Karpas-422 (cell line): Measurements from ENCODE around the gene CLIP3. TPM values are rescaled to one million over a fixed set of nuclear protein-coding genes. Genes with fewer than 3 reads are reported as not detected.

Experiments
- DNase-seq: peaks from one replicate; pipeline ENCODE4 v3.0.0-alpha.2; 2015
- H2AFZ ChIP-seq: fragments of 200-600 bp; sonication (generic); 2 replicates; pipeline ENCODE4 v1.6.1; 2014; ENCODE audit warnings: antibody characterized with exemption, low read length, mixed read lengths
- H3K27ac ChIP-seq: fragments of 200-600 bp; sonication (generic); 2 replicates; pipeline ENCODE4 v1.5.1; 2014; ENCODE audit warnings: mild to moderate bottlenecking, low read length, moderate library complexity
- H3K27me3 ChIP-seq: fragments of 200-600 bp; sonication (generic); 2 replicates; pipeline ENCODE4 v1.6.1; 2014; ENCODE audit warnings: low read length, mixed read lengths
- H3K36me3 ChIP-seq: fragments of 200-600 bp; sonication (generic); 2 replicates; pipeline ENCODE4 v1.6.1; 2014; ENCODE audit warnings: low read length, mixed read lengths; ENCODE audit not compliant: insufficient read depth
- H3K4me1 ChIP-seq: fragments of 200-600 bp; sonication (generic); 2 replicates; pipeline ENCODE4 v1.6.1; 2014; ENCODE audit warnings: mild to moderate bottlenecking, low read length, mixed read lengths
- H3K4me2 ChIP-seq: fragments of 200-600 bp; sonication (generic); 2 replicates; pipeline ENCODE4 v1.6.1; 2014; ENCODE audit warnings: low read length, low read depth, mild to moderate bottlenecking; ENCODE audit not compliant: poor library complexity, severe bottlenecking
- H3K4me3 ChIP-seq: fragments of 200-600 bp; sonication (generic); 2 replicates; pipeline ENCODE4 v1.5.1; 2014; ENCODE audit warnings: mild to moderate bottlenecking, antibody characterized with exemption, low read length, mixed read lengths
- H3K79me2 ChIP-seq: fragments of 200-600 bp; sonication (generic); 2 replicates; pipeline ENCODE4 v1.6.1; 2014; ENCODE audit warnings: mild to moderate bottlenecking, low read length, mixed read lengths
- H3K9ac ChIP-seq: fragments of 200-600 bp; sonication (generic); 2 replicates; pipeline ENCODE4 v1.6.0; 2014; ENCODE audit warnings: low read length
- H3K9me2 ChIP-seq: fragments of 200-600 bp; sonication (generic), shearing (Covaris generic); replicated peaks from 2 replicates; pipeline ENCODE4 v1.6.0; 2014; ENCODE audit warnings: mild to moderate bottlenecking, low read length, moderate library complexity; ENCODE audit not compliant: insufficient read depth
- H3K9me3 ChIP-seq: fragments of 300-700, 200-600 bp; sonication (generic); 2 replicates; pipeline ENCODE4 v1.6.1; 2014; ENCODE audit warnings: low read length, mixed read lengths
- H4K20me1 ChIP-seq: fragments of 200-600 bp; sonication (generic); 2 replicates; pipeline ENCODE4 v1.6.1; 2014; ENCODE audit warnings: mild to moderate bottlenecking, antibody characterized with exemption, low read length, low read depth; ENCODE audit not compliant: insufficient read depth
- total RNA-seq: library from RNA; depleted of rRNA; stranded (reverse); fragments of >200 nt; shearing (Covaris generic); gene quantifications from 2 replicates; pipeline ENCODE4 v1.2.3, GENCODE V29; 2014; ENCODE audit warnings: low replicate concordance

CLIP3 gene
- total RNA-seq, 1 experiment from 2014 or later: 1.2 TPM

- peak within 1 kb of the TSS; percentile 82 for H3K9ac ChIP-seq
- no peaks in the 10 kb centered on the region for H4K20me1 ChIP-seq
- H3K27me3 ChIP-seq: no peaks in the 10 kb centered on the region
- no peaks in the 10 kb centered on the region for H3K9me3 ChIP-seq
- H3K27ac ChIP-seq: peak within 1 kb of the TSS; percentile 48; the same call in 1 of the 2 replicates
- H3K4me3 ChIP-seq: peak within 1 kb of the TSS; percentile 54
- H3K4me1 ChIP-seq: peaks cover 31% of the 10 kb centered on the region
- peak; percentile 60 for DNase-seq
- H3K79me2 ChIP-seq: peaks cover 7% of the 10 kb centered on the region
- no peak within 1 kb of the TSS for H2AFZ ChIP-seq
- no peaks in the 10 kb centered on the region for H3K36me3 ChIP-seq
- peak within 1 kb of the TSS; percentile 87 for H3K4me2 ChIP-seq
- no peaks in the 10 kb centered on the region for H3K9me2 ChIP-seq
Measured at GRCh38 chr19:36008336-36008978, 24.2 kb downstream of the CLIP3 start, which contains the start of gene SYNE4. SYNE4 (minus strand) TSS chr19:36008813; CDS start chr19:36008681, 132 bp downstream.

DNA sequence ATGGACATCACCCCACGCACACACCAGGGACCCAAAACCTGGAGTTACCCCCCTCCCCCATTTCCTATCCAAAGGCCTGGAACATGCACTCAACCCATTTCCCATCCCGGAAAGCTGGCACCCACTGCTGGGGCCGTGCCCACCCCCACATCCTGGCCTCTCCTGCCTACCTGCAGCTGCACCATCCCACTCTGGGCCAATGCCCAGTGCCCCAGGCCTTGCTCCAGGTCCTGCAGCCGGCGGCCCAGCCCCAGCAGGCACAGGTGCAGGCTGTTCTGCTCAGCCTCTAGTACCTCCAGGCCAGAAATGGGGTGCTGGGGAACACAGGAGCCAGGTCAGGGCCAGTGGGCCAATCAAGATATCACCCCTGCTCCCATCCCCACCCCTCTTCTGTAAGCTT is 25.7 kb downstream of the CLIP3 start:
- peaks cover 23% of the 10 kb centered on the region for H3K4me1 ChIP-seq
- peaks cover under 1% of the 10 kb centered on the region; the same call in 1 of the 2 replicates for H3K36me3 ChIP-seq
- H3K4me3 ChIP-seq: no peak overlapping the region
- H3K9ac ChIP-seq: no peak overlapping the region
- H3K27ac ChIP-seq: no peak overlapping the region
- no peak overlapping the region for H2AFZ ChIP-seq
- H3K9me2 ChIP-seq: no peaks in the 10 kb centered on the region
- H3K79me2 ChIP-seq: peaks cover 4% of the 10 kb centered on the region
- no peak for DNase-seq
- H3K9me3 ChIP-seq: no peaks in the 10 kb centered on the region
- no peaks in the 10 kb centered on the region for H4K20me1 ChIP-seq
- H3K27me3 ChIP-seq: no peaks in the 10 kb centered on the region
- no peak overlapping the region for H3K4me2 ChIP-seq

- Histone ChIP-seq H3K9me2 (no peaks in the 10 kb centered on the region), H3K27me3 (no peaks in the 10 kb centered on the region), H3K9ac (no peak overlapping the region), H3K9me3 (no peaks in the 10 kb centered on the region), H3K27ac (no peak overlapping the region), H3K4me1 (peaks cover 6% of the 10 kb centered on the region), H3K36me3 (peaks cover 3% of the 10 kb centered on the region; the same call in 1 of the 2 replicates), H2AFZ (no peak overlapping the region), H3K4me3 (no peak overlapping the region), H4K20me1 (0 out of 2 replicates have a peak, but pooled peaks cover 7% of the 10 kb centered on the region), H3K79me2 (peaks cover 36% of the 10 kb centered on the region), H3K4me2 (no peak overlapping the region)
- DNase-seq: no peak
Measured at GRCh38 chr19:36003284-36003683, 29.4 kb downstream of the CLIP3 start.

DNA sequence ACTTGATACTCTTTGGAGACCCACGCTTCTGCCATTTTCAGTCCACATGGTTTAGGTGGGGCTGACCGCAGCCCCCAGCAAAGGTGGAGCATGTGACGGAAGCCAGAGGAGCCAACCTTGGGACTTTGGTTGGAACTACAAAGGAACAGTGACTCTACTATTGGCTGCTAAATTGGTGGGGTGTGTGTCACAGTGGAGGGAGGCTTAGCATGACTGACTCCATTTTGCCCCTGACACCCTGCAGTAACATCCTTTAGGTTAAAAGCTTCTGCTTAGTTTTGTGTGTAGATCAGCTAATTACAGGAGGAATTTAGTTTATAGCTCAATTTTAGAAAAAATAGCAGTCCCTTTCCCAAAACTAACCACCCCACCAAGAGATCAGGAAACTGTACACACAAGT is 31.1 kb downstream of the CLIP3 start:
- H3K79me2 ChIP-seq: peaks cover 49% of the 10 kb centered on the region
- H3K9me3 ChIP-seq: no peaks in the 10 kb centered on the region
- H3K9ac ChIP-seq: no peak overlapping the region
- DNase-seq: no peak
- peaks cover 9% of the 10 kb centered on the region for H4K20me1 ChIP-seq
- H2AFZ ChIP-seq: no peak overlapping the region
- H3K4me3 ChIP-seq: no peak overlapping the region
- no peaks in the 10 kb centered on the region for H3K9me2 ChIP-seq
- peaks cover 6% of the 10 kb centered on the region; the same call in 1 of the 2 replicates for H3K36me3 ChIP-seq
- no peak overlapping the region for H3K27ac ChIP-seq
- no peak overlapping the region for H3K4me2 ChIP-seq
- no peaks in the 10 kb centered on the region for H3K27me3 ChIP-seq
- peaks cover 7% of the 10 kb centered on the region for H3K4me1 ChIP-seq

GRCh38 chr19:35996777-35997176 is 35.9 kb downstream of the CLIP3 start:
- Histone ChIP-seq H4K20me1 (peaks cover 19% of the 10 kb centered on the region), H3K9ac (peak overlapping the region; percentile 77), H3K4me3 (peak overlapping the region; percentile 74), H3K4me1 (peaks cover 22% of the 10 kb centered on the region), H3K9me3 (no peaks in the 10 kb centered on the region), H3K36me3 (peaks cover 6% of the 10 kb centered on the region; the same call in 1 of the 2 replicates), H3K27me3 (no peaks in the 10 kb centered on the region), H3K9me2 (no peaks in the 10 kb centered on the region), H2AFZ (no peak overlapping the region), H3K27ac (no peak overlapping the region), H3K79me2 (peaks cover 59% of the 10 kb centered on the region), H3K4me2 (peak overlapping the region; percentile 98)
- no peak for DNase-seq

GRCh38 chr19:35995048-35995993 is 37.4 kb downstream of the CLIP3 start, which contains the start of gene SDHAF1:
SDHAF1 (plus strand) TSS chr19:35995188; CDS start chr19:35995275, 87 bp downstream.
- Histone ChIP-seq H3K4me3 (peak within 1 kb of the TSS; percentile 74), H2AFZ (no peak within 1 kb of the TSS)

GRCh38 chr19:35993923-35994598 is 38.6 kb downstream of the CLIP3 start:
- Histone ChIP-seq H3K79me2 (peaks cover 35% of the 10 kb centered on the region), H3K4me1 (peaks cover 17% of the 10 kb centered on the region), H3K4me2 (peak overlapping the region; percentile 98), H3K27me3 (no peaks in the 10 kb centered on the region; the same call in 1 of the 2 replicates), H2AFZ (no peak overlapping the region), H3K9ac (peak overlapping the region; percentile 53), H3K36me3 (peaks cover 4% of the 10 kb centered on the region; the same call in 1 of the 2 replicates), H4K20me1 (peaks cover 12% of the 10 kb centered on the region), H3K27ac (no peak overlapping the region), H3K9me2 (no peaks in the 10 kb centered on the region), H3K4me3 (peak overlapping the region; percentile 74; the same call in 1 of the 2 replicates), H3K9me3 (no peaks in the 10 kb centered on the region)
- no peak for DNase-seq

More at GRCh38 chr19:35995048-35995993, 37.4 kb downstream of the CLIP3 start, which contains the start of gene SDHAF1:
- no peaks in the 10 kb centered on the region for H3K27me3 ChIP-seq
- H3K9me2 ChIP-seq: no peaks in the 10 kb centered on the region
- peak; percentile 98 for DNase-seq
- H3K4me1 ChIP-seq: peaks cover 22% of the 10 kb centered on the region
- H3K36me3 ChIP-seq: peaks cover 4% of the 10 kb centered on the region; the same call in 1 of the 2 replicates
- peak within 1 kb of the TSS; percentile 98 for H3K4me2 ChIP-seq
- peak within 1 kb of the TSS; percentile 77 for H3K9ac ChIP-seq
- peaks cover 47% of the 10 kb centered on the region for H3K79me2 ChIP-seq
- H3K9me3 ChIP-seq: no peaks in the 10 kb centered on the region
- H4K20me1 ChIP-seq: peaks cover 19% of the 10 kb centered on the region
- peak within 1 kb of the TSS; percentile 46; the same call in 1 of the 2 replicates for H3K27ac ChIP-seq
